Measurements from ENCODE around the gene TCF15. TPM values are rescaled to one million over a fixed set of nuclear protein-coding genes. Genes with fewer than 3 reads are reported as not detected.

Gene TCF15
- total RNA-seq = 1 to 10 TPM in 2 of 3 donors, under 1 TPM in 1; 0.44 to 2.6 (median 1.1) TPM

DNA sequence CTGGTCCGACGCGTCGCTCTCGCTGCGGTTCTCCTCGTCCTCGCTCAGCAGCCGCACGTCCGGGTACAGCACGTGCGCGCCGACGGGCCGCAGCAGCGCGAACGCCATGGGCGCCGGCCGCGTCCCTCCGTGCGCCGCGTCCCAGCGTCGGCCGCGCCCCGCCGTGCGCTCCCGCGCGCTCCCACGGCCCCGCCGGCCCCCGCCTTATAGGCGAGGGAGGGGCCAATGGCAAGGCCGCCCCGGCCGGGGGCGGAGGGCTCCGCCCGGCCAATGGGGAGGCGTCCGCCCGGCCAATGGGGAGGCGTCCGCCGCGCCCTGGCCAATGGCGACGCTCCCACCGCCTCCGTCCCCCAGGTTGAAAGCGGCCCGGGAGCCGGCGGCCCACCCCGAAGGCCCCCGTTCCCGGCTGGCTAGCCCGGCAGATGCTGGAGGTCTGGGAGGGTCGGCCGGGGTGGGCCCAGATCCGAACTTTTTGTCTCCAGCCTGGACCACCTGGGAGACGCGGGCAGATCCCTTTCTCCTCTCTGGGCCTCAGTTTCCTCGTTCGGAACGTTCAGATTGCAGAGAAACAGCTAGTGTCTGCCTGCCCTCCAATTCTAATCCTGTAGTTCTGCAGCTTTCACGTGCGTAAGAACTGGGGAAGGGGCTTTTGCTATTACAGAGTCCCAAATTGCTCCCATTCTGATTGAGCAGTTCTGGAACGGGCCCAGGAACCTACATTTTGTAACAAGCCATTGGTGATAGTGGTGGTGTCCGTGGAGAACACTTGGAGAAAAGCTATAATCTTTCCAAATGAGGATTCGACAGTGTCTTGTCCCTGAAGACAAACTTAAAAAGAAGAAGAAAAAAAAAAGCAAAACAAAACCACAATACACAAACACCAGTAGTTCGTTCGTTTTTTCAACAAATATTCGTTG, at the start of gene TCF15:
Gene TCF15 (minus strand): TSS at position 180 of the 917 bp plus-strand sequence. CDS start 72 bp downstream, at position 108.
- Histone ChIP-seq H3K36me3 (no peaks in the 10 kb centered on the region), H3K27me3 (peaks cover 0 to 61% of the 10 kb centered on the region in 2 donors), H3K9me3 (no peaks in the 10 kb centered on the region), H3K4me3 (peak within 1 kb of the TSS; percentile 20 to 53 (median 21)), H3K4me1 (no peaks in the 10 kb centered on the region), H3K27ac (no peak within 1 kb of the TSS)
- intact Hi-C loops (cut with DNase I; ENCODE audit: low total_unique reads) = loop anchor here (10.0 kb wide), 1 partner anchor 1794 kb away; no protein-coding TSS in a partner anchor
- peak in 1 of 2 donors; percentile 5 for DNase-seq (ENCODE audit: low spot score in 2 of 2)
- TF ChIP-seq POLR2A (IDR thresholded peaks at IDR 0.05) = no peak
- TF ChIP-seq POLR2AphosphoS5 (IDR thresholded peaks at IDR 0.05) = no peak
- TF ChIP-seq CTCF (IDR thresholded peaks at IDR 0.05) = no peak

DNA sequence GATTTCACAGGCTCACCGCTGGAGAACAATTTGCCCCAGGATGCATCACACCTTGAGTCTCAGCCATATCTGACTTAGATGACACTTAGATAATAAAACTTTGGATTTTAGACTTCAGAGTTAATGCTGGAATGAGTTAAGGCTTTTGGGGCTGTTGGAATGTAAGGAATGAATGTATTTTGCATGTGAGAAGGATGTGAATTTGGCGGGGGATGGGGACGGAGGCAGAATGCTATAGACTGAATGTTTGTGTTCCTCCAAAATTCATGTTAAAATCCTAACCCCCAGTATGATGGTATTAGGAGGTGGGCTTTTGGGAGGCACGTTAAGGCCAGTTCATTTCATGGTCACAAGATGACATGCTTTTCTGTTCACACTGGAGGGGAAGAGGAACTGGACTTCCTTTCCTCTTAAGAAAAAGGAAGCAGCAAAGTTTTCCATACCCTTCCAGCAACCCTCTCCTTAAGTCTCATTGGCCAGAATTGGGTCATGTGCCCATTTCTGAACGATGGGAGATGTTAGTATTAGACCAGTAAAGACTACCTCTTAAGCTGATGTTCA, 48.7 kb upstream of the TCF15 start:
- Histone ChIP-seq H3K4me3 (no peak overlapping the region), H3K9me3 (no peaks in the 10 kb centered on the region), H3K36me3 (no peaks in the 10 kb centered on the region), H3K27ac (no peak overlapping the region), H3K4me1 (no peaks in the 10 kb centered on the region), H3K27me3 (peaks cover 0 to 40% of the 10 kb centered on the region in 2 donors)
- intact Hi-C loops (cut with DNase I; ENCODE audit: low total_unique reads) = no loop called here
- TF ChIP-seq POLR2A (IDR thresholded peaks at IDR 0.05) (no peak), CTCF (IDR thresholded peaks at IDR 0.05) (no peak), POLR2AphosphoS5 (IDR thresholded peaks at IDR 0.05) (no peak)
- no peak for DNase-seq (ENCODE audit: low spot score in 2 of 2)

DNA sequence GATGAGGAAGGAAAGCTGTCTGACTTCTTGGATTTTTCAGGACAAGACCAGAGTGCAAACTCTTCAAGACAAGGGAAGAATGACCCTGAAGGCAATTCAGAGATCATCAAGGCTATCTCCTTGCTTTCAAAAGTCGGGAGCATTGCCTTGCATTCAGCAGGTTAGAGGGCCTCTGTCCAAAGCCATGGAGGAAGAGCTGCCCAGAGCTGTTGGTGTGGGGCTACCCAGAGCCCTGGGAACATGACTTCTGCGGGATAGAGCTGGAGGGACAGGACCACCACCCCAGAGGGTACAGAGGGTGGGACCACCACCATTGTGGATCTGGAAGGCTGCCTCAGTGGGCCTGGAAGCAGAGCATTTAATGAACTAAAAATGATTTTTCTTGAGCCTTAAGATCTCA, 48.1 kb upstream of the TCF15 start:
- no peak for TF ChIP-seq POLR2A (IDR thresholded peaks at IDR 0.05)
- TF ChIP-seq POLR2AphosphoS5 (IDR thresholded peaks at IDR 0.05) = no peak
- TF ChIP-seq CTCF (IDR thresholded peaks at IDR 0.05) = no peak
- intact Hi-C loops (cut with DNase I; ENCODE audit: low total_unique reads) = no loop called here
- DNase-seq (ENCODE audit: low spot score in 2 of 2) = no peak
- H3K9me3 ChIP-seq = no peaks in the 10 kb centered on the region
- H3K27ac ChIP-seq = no peak overlapping the region
- no peaks in the 10 kb centered on the region for H3K36me3 ChIP-seq
- H3K4me1 ChIP-seq = no peaks in the 10 kb centered on the region
- no peak overlapping the region for H3K4me3 ChIP-seq
- peaks cover 0 to 34% of the 10 kb centered on the region in 2 donors for H3K27me3 ChIP-seq

GRCh38 chr20:655726-656624, 45.9 kb upstream of the TCF15 start:
- no peaks in the 10 kb centered on the region for H3K36me3 ChIP-seq
- intact Hi-C loops (cut with DNase I; ENCODE audit: low total_unique reads) = no loop called here
- no peaks in the 10 kb centered on the region for H3K9me3 ChIP-seq
- peaks cover 0 to 12% of the 10 kb centered on the region in 2 donors for H3K27me3 ChIP-seq
- H3K27ac ChIP-seq = no peak overlapping the region
- H3K4me3 ChIP-seq = no peak overlapping the region
- no peak for DNase-seq (ENCODE audit: low spot score in 2 of 2)
- no peak for TF ChIP-seq POLR2AphosphoS5 (IDR thresholded peaks at IDR 0.05)
- TF ChIP-seq POLR2A (IDR thresholded peaks at IDR 0.05) = no peak
- H3K4me1 ChIP-seq = no peaks in the 10 kb centered on the region

- no peak overlapping the region for H3K27ac ChIP-seq
- no peak overlapping the region for H3K4me3 ChIP-seq
- no peaks in the 10 kb centered on the region for H3K36me3 ChIP-seq
- H3K4me1 ChIP-seq = no peaks in the 10 kb centered on the region
- intact Hi-C loops (cut with DNase I; ENCODE audit: low total_unique reads) = no loop called here
- H3K27me3 ChIP-seq = peaks cover 0 to 2% of the 10 kb centered on the region in 2 donors
- DNase-seq (ENCODE audit: low spot score in 2 of 2) = no peak
- H3K9me3 ChIP-seq = no peaks in the 10 kb centered on the region
- TF ChIP-seq POLR2AphosphoS5 (IDR thresholded peaks at IDR 0.05) (no peak), POLR2A (IDR thresholded peaks at IDR 0.05) (no peak), CTCF (IDR thresholded peaks at IDR 0.05) (no peak)
Measured at GRCh38 chr20:654417-654750, 44.3 kb upstream of the TCF15 start.
